Nephron (organoid): ENCODE data around the gene NCL.

Source experiments
- H3K27ac Mint-ChIP-seq, 3 experiments: 2 replicates each; pipeline ENCODE4 v1.8.0; 2020; ENCODE audit warnings: mixed read lengths in 3 of 3, mild to moderate bottlenecking in 2 of 3, moderate library complexity in 1 of 3
- H3K27me3 Mint-ChIP-seq: 2 replicates; pipeline ENCODE4 v1.8.0; 2021; ENCODE audit warnings: low read depth, mild to moderate bottlenecking, moderate library complexity, mixed read lengths
- H3K36me3 Mint-ChIP-seq: 2 replicates; pipeline ENCODE4 v1.8.0; 2020; ENCODE audit warnings: low read depth, mixed read lengths
- H3K4me1 Mint-ChIP-seq: 2 replicates; pipeline ENCODE4 v1.8.0; 2020; ENCODE audit warnings: mixed read lengths
- H3K4me3 Mint-ChIP-seq, 3 experiments: 2 replicates each; pipeline ENCODE4 v1.8.0; 2020; ENCODE audit warnings: mild to moderate bottlenecking in 3 of 3, mixed read lengths in 3 of 3, moderate library complexity in 2 of 3
- H3K9me3 Mint-ChIP-seq: 2 replicates; pipeline ENCODE4 v1.8.0; 2020; ENCODE audit warnings: mixed read lengths
- CTCF ChIP-seq, 3 experiments: fragments of 200-600 bp; sonication (generic); IDR thresholded peaks; one replicate each; pipeline ENCODE4 v1.5.0; 2021; ENCODE audit warnings: antibody characterized with exemption in 3 of 3; ENCODE audit not compliant: unreplicated experiment in 3 of 3

The NCL gene

DNA sequence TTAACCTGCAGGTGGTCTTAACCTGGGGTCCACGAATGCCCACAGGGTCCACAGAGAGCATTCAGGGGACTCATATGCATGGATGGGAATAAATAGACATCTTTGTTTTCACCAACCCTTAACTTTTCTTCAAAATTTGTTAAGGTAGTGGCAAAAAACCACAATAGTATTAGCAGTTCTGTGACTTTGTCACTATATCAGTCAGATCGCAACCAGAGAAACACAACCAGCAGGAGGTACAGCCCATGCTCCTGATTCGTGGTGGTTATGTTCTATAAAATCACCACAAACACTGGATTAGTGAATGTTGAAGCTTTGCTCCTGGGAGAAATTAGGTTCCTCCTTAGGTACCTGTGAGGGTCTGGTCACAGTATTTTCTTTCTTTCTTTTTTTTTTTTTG, 37.2 kb downstream of the NCL start:
- no peak overlapping the region for H3K27ac Mint-ChIP-seq
- peaks cover 11% of the 10 kb centered on the region for H3K9me3 Mint-ChIP-seq
- no peaks in the 10 kb centered on the region for H3K4me1 Mint-ChIP-seq
- H3K36me3 Mint-ChIP-seq: no peaks in the 10 kb centered on the region
- H3K4me3 Mint-ChIP-seq: no peak overlapping the region
- H3K27me3 Mint-ChIP-seq: peaks cover 9% of the 10 kb centered on the region
- no peak for TF ChIP-seq CTCF (IDR thresholded peaks at IDR 0.05; ENCODE audit: unreplicated experiment in 3 of 3)

DNA sequence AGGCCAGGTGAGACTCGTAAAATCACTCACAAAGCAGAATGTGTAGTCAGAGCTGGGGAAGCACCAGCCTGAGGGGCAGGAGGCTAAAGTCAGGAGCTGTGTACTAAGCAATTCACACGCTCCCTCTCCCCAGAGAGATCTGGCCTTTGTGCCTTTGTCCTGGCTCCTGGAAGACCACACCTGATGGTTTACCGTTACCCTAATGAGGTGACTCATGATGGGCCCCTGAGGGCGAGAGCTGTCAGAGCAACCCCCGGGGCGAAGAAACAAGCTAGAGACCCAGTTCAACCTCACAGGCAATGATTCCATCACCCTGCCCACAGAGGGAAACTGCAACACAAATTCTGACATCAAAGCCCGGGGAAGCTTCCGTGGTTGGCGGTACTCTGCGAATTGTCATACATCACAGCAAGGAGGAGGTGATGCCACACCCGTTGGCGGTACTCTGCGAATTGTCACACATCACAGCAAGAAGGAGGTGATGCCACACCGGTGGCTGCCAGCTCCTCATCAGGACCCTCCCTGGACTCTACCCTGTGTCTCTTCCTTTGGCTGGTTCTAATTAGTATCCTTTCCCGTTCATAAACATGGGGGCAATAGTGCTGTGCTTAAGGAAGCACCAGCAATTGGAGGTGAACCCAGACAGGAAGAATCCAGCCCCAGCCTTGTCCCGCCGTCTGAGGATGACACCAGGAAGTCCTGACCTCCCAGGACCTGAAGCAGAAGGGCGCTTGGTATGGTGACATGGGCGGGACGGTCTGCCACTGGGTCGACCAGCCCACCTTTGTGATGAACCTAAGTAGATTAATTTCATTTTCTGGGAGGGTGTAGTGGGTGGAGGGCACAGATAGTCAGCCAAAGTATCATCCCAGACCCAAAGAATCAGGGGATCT, 38.2 kb downstream of the NCL start:
- Mint-ChIP-seq H3K9me3 (peaks cover 3% of the 10 kb centered on the region), H3K4me3 (no peak overlapping the region), H3K4me1 (no peaks in the 10 kb centered on the region), H3K27ac (no peak overlapping the region), H3K36me3 (no peaks in the 10 kb centered on the region), H3K27me3 (peaks cover 9% of the 10 kb centered on the region)
- TF ChIP-seq CTCF (IDR thresholded peaks at IDR 0.05; ENCODE audit: unreplicated experiment in 3 of 3): no peak

DNA sequence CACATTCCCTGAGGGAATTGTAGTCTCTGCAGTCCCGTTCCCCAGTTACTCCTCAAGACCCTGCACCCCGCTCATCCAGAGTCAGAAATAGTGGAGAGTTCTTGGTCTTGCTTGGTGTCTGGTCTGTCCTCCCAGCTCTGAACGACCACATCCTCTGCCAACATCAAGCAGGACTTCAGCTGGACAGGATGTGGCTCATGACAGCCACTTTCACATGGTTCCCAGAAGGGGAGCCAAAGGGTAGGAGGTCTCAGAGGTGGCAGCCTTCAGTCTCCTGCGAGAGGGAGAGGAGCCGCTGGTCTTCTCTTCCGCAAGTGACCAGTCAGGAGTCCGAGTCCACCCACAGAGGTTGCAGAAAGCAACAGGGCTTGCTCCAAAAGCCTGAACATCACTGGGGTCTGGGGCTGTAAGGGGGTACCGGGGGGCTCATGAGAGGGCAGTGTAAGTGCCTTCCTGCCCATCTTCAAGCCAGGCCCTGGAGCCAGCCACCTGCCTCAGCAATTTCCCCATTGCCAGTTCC, 38.9 kb downstream of the NCL start:
- H3K36me3 Mint-ChIP-seq: no peaks in the 10 kb centered on the region
- peaks cover 9% of the 10 kb centered on the region for H3K27me3 Mint-ChIP-seq
- H3K27ac Mint-ChIP-seq: no peak overlapping the region
- no peaks in the 10 kb centered on the region for H3K4me1 Mint-ChIP-seq
- no peak for TF ChIP-seq CTCF (IDR thresholded peaks at IDR 0.05; ENCODE audit: unreplicated experiment in 3 of 3)
- H3K9me3 Mint-ChIP-seq: no peaks in the 10 kb centered on the region
- no peak overlapping the region for H3K4me3 Mint-ChIP-seq

GRCh38 chr2:231423176-231423575, 41.1 kb downstream of the NCL start:
- no peaks in the 10 kb centered on the region for H3K4me1 Mint-ChIP-seq
- no peak for TF ChIP-seq CTCF (IDR thresholded peaks at IDR 0.05; ENCODE audit: unreplicated experiment in 3 of 3)
- H3K9me3 Mint-ChIP-seq: no peaks in the 10 kb centered on the region
- H3K27ac Mint-ChIP-seq: no peak overlapping the region
- H3K4me3 Mint-ChIP-seq: no peak overlapping the region
- H3K27me3 Mint-ChIP-seq: peaks cover 18% of the 10 kb centered on the region
- no peaks in the 10 kb centered on the region for H3K36me3 Mint-ChIP-seq

DNA sequence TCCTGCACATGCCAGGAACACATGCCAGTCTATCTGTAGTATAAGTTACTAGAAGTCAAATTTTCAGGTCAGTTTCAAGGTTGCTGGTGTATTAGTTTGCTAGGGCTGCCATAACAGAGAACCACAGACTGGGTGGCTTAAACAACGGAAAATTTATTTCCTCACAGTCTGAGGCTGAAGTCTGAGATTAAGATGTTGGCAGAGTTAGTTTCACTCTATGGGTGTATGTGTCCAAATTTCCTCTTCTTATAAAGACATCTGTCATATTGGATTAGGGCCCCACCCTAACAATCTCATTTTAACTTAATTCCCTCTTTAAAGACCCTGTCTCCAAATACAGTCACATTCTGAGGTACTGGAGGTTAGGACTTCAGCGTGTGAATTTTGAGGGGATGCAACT, 42.2 kb downstream of the NCL start:
- H3K27me3 Mint-ChIP-seq: peaks cover 18% of the 10 kb centered on the region
- no peaks in the 10 kb centered on the region for H3K9me3 Mint-ChIP-seq
- H3K36me3 Mint-ChIP-seq: no peaks in the 10 kb centered on the region
- H3K4me3 Mint-ChIP-seq: no peak overlapping the region
- H3K27ac Mint-ChIP-seq: no peak overlapping the region
- no peaks in the 10 kb centered on the region for H3K4me1 Mint-ChIP-seq
- no peak for TF ChIP-seq CTCF (IDR thresholded peaks at IDR 0.05; ENCODE audit: unreplicated experiment in 3 of 3)
